Fibroblast of upper back skin (primary cell): ENCODE results near the gene PRLHR.
"Not testable (repeated sequence)": the region's sequence is repeated elsewhere in the genome, so short reads cannot be mapped to it uniquely, and the experiment has no call there.

Source experiments
- DNase-seq: peaks from one replicate; pipeline ENCODE4 v3.0.0-alpha.2; 2013

The PRLHR gene

DNA sequence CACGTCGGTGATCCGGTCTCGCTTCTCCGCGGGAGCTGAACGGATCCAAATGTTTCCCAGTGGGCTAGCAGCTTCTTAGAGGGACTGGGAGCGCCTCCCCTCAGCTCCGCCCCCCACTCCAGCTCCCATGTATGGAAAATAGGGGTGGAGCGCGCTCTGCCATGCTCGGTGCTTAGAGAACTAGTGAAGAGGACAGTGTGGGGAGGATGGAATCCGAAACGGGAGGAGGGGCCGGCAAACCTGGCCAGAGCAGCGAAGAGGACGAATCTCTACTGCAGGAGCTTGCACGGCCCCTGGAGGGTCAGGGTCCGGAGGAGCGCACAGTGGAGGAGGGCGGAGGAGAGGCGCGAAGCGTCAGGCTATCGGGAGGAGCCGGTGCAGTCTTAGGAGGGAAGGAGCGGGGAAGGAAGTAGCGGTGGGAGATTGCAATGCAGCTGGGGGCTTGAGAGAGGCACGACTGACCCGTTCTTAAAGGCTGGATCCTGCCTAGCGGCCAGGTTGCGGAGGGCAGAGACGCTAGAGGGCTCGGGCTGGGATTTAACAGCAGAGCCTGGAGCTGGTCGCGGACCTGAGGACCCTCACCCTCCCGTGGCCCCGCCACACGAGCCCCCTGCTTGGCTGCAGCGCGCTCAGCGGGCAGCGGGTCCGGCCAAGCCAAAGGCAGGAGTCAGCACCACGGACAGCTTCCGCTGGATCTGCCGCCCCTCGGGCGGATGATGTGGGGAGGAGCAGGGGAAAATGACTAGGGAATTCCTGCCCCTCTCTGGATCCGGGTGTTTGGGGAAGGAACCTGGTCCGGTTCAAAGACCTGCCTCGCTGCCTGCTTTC is at the start of gene PRLHR:
PRLHR (minus strand) TSS at position 51 of the 828 bp plus-strand sequence. CDS start 404 bp downstream, outside the sequence.
- peak; percentile 27 for DNase-seq

DNA sequence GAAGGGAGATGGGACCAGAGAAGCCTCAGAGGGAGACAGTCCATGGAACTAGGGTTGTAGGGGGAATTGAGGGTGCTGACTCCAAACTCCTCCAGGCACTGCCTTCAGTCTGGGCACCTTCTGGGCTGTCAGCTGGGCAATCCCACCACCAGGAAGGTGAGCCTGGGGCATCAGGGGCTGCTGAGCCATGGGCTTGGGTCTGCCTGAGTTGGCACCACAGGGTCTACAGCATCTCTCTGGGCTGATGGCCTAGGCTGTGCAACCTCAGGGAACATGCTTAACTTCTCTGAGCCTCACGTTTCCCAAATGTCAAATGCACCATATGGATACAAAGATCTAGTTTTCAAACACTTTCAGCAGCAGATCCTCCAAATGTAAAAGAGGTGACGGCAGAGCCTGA is 46.8 kb upstream of the PRLHR start:
- no peak for DNase-seq

DNA sequence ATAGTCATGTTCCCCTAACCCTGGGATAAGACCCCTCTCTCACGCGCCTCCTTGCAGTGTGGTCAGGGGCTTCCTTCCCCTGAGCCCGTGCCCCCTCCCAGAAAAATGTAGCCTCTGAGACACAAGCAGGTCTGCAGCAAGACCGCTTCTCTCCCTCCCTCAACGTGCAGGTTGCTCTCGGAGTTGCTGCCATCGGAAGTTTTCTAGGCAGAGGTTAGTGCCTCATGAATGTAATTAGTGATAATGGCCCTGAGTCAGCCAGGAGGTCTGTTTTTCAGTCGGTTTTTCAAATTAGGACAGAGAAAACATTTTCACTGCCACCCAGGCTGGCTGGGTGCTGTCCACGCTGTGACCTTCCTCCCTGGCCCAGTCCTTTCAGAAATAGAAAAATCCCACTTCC is 43.2 kb upstream of the PRLHR start:
- DNase-seq: no peak

DNA sequence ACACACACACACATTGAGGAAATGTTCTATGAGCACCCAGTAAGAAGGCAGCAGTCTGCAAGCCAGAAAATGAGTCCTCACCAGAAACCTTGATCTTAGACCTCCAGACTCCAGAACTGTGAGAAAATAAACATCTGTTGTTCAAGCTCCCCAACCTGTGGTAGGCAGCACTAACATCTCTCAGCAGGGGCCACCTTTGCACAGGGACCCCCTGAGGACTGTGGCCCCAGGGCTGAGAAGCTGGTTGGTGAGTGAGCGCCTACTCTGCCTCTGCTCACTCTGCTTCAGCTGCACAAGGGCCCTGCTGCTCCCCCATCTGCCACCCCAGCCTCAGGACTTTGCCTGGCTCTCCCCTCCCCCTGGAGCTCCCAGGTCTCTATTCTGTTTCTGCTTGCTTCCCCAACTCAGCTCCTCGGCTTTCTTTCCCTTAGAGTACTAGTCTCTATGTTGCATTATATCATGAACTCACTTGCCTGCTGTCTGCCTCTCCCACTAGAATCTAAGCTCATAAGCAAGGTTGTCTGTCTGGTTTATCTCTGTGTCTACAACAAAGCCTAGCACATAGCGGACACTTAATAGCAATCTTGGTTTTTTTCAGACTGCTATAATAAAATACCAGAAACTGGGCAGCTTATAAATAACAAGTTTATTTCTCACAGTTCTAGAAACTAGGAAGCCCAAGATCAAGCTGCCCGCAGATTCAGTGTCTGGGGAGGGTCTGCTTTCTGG is 40.4 kb upstream of the PRLHR start:
- no peak for DNase-seq

DNA sequence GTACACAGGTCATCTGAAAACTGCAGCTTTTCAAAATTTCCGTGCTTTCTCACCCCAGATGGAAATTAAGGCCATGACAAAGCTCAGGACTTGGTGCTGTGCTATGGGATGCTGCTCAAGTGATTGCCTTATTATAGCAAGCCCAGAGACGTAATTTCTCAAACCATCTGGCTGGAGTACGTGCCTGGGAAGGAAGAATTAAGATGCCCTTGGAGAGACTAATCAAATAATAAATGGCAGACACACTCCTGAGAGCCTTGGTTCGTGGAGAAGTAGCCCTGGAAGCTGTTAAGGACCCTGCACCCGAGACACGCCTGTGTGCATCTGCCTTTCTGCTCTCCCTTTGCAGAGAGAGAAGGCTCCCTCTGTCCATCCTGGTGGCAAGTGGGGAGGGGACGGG is 38.3 kb upstream of the PRLHR start:
- DNase-seq: no peak

DNA sequence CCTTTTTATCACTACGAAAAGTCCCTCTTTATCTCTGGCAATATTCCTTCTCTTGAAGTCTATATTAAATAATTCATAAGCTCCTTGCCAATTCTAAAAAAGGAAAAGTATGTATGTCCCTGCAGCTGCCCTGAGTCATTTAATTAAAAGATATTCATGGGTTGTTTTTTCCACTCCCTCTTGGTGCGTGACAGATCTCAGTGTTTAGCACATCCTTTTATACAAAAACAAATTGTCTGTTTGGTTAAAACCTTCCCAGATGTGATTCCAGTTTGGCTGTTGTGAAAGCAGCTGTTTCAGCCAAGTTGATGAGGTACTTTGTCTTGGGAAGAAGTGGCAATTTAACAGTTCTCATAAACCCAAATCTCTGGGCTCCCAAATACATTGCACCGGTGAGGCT is 33.8 kb upstream of the PRLHR start:
- no peak for DNase-seq

DNA sequence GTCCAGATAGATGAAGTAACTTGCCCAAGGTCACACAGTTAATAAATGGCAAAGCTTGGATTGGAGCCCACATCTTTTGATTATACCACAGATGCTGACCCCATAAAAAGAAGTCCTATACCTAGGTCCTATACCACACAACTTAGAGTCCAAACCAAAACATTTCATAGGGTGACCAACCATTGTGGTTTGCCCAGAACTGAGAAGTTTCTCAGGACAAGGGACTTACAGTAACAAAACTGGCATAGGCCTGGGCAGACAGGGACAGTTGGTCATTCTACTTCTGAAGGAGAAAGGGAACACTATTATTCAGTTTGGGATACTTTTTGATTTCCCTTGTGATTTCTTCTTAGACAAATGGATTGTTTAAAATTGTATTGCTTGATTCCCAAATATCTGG is 32.9 kb upstream of the PRLHR start:
- no peak for DNase-seq

DNA sequence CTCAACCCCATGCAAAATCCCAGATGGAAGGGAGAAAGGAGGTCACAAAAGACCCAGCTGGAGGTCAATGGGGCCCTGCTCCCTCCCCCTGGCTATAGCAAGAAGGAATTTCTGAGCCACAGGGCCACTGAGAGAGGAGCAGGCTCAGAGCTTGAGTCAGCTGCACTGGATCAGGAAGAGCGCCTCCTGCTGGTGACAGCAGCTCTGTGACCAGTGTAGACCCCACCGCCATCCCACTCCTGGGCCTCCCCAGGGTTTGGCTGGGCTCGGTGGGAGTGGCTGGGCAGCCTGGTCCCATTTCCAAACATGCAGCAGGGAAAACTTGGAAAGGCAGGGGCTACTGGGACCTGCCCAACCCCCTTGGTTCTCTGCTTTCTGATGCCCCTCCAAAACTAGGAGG is 31.5 kb upstream of the PRLHR start:
- DNase-seq: no peak

DNA sequence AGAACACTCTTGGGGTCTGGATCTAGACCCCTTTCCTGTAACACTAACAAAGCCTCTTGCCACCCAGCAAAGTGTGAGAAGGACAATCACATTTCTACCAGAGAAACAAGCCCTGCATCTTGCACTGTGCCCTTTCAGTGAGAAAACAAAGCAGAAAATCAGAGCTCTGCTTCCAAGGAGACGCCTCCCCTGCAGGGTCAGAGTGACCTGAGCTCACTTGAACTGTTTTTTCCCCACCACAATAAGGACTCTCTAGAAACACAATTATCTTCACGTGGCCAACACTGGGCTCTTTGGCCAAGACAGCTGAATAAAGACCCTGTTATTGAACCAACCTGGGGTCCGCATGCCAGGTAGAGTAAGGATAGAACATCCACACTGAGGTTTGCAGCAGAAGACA is 30.1 kb upstream of the PRLHR start:
- no peak for DNase-seq

DNA sequence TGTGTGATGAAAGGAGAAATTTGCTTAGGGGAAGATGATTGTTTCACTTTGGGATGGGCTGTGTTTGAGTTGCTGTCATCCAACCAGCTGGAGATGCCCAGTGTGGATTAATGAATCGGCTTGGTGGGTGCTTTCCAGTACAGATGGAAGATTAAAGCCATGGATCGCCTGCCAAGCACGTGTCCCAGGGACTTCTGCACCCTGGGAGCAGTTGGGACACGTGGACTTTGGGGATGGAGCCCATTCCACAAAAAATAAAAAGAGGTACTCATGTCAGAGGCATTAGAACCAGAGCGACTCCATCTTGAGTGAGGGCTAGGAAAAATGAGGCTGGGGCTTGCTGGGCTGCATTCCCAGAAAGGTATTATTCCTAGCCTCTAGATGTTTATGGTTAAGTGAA is 29.3 kb upstream of the PRLHR start:
- DNase-seq: no peak

DNA sequence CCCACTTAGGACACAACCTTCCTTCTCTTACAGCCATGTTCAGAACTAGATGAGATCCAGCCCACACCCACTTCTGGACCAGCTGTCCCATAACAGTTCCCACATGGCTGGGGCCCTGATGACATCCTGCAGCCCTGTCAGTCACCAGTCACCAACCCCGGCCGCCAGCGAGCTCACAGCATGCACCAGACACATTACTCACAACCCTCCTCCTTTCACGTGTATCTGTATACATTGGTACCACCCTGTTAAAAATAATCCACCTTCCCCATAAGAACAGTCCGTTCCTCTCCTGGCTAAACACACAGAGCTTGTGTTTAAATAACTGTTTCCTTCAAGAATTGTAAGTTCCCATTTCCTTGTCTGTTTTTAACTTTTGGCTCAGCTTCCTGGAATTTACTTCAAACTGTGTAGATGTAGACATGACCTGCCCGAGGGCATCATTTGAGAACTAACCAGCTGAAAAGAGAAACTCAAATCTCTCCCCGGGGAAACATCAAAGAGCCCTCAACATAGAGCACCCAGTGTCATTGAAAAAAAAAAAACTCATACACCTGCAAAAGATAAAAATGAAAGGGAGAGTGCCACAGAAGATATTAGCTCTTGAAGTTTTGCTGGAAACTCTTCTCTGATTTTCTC is 26.0 kb upstream of the PRLHR start:
- DNase-seq: no peak

DNA sequence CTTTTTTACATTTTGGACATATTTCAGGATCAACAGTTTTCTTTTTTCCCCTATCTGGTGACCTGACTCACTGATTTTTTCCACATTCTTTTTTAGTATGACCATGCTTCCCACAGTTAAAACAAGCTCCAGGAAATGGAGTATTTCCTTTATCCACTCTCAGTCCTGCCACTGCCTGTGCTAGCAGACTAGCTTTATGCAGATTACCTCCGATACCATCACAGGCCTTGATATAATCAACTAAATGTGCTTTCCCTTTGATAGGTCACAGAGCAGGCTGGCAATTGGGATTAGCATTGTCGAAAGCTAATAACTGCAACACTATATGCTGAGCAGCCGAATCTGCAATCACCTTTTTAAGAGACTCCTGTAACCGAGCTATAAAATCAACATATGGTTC is 18.4 kb upstream of the PRLHR start:
- DNase-seq: not testable (repeated sequence)

DNA sequence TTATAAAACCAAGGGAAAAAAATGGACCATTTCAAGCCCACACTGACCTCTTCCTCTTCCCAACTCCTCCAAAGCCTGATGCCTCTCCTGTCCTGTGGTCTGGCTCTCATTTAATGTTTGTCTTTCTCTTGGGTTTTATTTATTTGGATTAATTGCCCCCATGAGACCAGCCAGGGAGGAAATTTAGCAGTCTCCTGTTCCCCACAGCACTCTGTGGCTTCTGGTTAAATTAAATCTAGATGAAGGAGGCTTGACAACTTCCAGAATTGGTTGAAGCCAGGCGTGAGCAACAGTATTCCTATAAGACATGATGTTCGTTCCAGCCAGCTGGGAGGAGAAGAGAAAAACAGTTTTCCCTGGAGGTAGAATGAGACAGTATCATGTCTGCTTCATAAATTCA is 15.1 kb upstream of the PRLHR start:
- no peak for DNase-seq

DNA sequence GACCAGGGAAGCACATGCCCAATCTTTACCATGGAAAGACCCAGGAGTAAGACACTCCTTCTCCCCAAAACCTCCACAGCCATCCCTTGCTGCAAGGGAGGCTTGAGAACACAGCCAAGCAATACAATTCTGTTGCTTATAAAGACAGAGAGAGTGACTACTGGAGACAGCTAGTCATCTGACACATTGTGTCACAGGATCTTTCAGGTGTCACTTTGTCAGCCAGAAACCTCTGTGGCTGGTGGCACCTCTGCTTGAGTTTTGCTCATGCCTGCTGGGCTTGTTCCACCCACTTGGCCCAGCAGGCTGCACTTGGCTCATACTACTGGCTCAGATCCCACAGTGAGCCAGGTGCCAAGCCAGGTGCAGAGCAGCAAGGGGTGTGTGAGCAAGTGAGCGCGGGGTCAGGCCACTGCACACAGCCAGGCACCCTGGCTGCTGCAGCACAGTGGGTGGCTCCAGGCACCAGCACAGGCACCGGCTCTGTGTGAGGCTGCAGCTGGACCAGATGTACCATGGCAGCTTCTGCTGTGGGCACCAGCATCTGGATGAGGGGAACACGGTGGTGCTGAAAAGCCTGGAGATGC is 12.4 kb upstream of the PRLHR start:
- no peak for DNase-seq

DNA sequence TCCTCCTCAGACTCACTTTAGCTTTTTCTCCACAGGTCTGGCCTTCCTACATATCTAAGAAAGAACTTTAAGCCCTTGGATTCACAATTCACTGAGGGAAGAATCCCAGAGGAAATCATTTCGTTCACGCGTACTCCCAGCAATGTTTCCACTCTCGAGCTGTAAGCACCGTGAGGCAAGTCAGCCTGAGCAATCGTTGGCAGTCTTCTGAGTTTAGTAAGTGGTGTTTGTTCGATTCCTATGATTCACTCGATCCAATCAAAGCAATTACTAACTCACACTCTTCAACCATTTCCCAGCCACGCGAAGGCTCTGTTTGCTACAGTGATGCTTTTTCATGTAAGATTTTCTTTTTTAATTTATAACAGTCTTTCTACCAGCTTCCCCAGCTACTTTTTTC is 10.2 kb upstream of the PRLHR start:
- DNase-seq: no peak

DNA sequence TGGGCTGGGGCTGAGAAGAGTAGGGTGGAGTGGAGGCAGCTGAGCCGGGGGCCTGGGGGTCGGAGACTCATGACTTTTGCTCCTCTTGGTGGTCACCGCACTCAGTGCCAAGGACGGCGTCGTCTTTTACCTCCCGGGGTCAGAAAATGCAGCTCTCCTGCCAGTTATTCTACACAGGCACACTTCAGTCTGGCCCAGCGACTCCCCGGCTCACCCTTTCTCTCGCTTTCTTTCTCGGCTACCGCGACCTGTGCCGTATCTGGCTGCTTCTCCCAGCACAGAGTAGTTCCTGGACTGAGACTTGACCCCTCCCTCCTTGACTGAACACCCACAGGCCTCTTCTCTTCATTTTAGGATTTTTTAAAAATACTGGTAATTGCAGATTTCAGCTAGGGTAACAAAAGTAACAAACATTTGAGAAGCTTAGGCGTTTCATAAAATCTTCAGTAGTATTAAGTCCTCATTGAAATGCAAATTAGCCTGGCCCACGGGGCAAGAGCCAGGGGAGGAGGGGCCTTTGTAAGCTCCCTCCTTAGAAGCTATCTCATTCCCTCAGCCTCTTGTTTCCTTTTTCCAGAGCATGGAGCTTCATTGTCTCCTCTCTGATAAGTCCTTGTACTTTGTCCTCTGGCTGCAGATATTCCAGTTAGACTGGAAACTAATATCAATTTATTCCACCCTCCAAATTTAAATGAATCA is 1.1 kb upstream of the PRLHR start:
- no peak for DNase-seq

DNA sequence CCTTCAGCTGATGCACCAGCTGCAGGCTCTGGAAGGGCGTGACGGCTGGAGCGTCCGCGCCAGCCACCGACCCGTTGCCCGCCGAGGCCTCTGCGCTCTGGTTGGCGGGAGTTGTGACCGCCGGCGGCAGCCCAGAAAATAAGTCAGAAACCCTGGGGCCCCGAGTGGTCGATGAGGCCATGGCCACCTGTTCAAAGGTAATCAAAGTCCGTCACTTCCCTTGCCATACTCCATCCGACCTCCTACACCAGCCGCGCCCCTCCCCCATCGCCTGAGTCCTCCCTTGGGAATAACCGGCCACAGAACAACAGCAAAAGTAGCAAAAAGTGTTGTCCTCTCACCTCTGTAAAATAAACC is 406 bp downstream of the PRLHR start:
- DNase-seq: no peak

DNA sequence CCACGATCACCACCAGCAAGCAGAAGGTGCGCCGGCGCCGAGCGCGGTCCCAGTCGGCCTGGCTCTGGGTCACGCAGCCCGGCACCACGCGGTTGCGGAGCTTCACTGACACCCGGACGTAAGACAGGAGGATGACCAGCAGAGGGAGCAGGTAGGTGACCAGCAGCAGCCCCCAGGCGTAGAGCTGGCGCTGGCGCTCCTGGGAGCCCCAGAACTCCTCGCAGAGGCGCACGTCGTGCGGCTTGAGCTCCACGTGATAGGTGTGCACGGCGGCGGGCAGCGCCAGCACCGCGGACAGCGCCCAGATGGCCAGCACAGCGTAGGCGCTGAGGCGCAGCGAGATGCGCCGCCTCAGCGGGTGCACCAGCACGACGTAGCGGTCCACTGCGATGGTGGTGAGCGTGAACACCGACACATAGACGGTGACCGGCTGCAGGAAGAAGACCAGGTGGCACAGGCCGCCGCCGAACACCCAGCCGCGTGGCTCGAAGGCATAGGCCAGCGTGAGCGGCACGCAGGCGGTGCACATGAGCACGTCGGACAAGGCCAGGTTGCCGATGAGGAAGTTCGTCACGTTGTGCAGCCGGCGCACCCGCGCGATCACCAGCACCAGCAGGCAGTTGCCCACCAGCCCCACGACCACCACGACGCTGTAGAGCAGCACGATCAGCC is 920 bp downstream of the PRLHR start:
- peak; percentile 46 for DNase-seq

DNA sequence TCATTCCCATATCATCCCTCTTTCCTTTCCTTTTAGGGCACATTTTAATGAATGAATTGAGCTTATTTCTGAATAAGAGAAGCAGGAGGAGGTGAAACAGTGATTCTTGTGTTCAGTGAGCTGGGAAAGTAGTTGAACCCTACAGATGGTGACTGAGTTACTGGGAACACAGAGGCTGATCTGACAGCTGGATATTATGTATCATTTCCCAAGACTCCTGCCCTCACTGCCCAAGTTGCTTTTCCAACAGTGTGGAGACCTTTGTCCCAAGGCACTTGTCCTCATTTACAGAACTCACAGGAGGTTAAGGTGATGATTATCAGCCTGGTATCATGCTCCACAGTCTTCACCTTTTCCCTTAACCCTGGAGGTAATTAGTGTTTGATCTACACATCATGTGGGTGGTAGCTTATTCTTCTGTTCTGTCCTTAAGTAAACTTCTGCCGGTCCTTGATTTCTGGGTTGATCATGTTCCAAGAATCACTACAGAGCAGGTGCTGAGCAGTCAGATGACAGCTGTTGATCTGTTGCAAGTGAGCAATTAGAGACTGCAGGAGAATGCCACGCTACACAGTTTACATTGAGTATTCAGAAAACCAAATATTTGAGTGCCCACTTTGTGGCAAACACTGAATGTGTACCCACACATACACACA is 2.6 kb downstream of the PRLHR start:
- DNase-seq: no peak

DNA sequence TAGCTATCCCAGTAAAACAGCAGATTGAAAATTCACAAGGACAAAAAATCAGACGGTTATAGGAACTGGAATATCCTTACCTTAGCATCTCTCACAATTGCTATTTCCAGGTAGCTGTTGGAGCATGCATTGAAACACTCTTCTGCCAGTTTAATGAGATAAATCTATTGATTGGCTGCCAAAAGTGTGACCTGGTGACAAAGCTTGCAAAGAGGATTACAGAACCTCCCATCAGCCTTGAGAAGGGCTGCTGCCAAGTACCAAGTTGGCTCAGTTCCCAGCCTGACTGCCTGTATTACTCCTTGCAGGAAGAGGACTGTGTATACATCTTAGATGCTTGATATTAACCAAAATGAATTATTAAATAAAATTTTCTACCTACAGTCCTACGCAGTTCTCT is 5.1 kb downstream of the PRLHR start:
- no peak for DNase-seq

DNA sequence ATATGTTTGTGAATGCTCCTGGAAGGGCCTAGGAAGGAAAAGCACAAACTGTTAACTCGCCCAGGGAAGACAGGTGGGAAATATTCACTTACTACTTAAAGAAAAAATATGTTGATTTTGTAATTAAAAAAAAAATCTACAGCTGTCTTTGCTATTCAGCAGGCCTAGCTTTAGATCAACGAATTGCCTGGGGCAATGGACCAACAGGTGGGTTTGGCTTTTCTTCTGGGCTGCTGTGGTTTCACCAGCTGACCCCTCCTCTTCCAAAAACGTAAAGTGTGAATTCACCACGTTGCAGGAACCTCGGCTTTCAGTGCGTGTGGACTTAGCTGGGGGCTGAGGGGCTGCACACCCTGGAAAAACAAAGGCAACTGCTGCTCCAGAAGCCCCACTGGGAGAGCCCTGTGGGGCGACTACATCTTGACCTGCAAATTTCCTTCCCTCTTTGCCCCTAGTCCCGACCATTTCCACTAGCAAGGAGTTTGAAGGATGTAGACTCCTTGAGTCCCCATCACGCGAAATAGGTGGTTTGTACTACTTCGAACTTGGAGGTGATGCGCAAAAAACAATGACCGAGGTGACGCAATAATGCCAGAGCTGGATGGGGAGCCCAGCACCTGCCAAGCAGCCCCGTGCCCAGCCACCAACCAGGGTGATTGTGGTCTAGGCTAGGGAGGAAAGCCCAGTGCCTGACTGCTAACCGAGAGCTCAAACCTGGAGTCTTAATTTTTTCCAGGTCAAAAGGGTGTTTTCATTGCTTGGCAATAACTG is 7.4 kb downstream of the PRLHR start:
- DNase-seq: no peak
